Measurements from ENCODE around the gene PCBP2.

GRCh38 chr12:53430116-53430515, 21.8 kb upstream of the PCBP2 start:
- no peak for TF ChIP-seq CTCF (conservative IDR thresholded peaks at IDR 0.05)
- no peak for TF ChIP-seq ZFX (IDR thresholded peaks at IDR 0.05)
